ENCODE measurements around the gene ASIC4.

DNA sequence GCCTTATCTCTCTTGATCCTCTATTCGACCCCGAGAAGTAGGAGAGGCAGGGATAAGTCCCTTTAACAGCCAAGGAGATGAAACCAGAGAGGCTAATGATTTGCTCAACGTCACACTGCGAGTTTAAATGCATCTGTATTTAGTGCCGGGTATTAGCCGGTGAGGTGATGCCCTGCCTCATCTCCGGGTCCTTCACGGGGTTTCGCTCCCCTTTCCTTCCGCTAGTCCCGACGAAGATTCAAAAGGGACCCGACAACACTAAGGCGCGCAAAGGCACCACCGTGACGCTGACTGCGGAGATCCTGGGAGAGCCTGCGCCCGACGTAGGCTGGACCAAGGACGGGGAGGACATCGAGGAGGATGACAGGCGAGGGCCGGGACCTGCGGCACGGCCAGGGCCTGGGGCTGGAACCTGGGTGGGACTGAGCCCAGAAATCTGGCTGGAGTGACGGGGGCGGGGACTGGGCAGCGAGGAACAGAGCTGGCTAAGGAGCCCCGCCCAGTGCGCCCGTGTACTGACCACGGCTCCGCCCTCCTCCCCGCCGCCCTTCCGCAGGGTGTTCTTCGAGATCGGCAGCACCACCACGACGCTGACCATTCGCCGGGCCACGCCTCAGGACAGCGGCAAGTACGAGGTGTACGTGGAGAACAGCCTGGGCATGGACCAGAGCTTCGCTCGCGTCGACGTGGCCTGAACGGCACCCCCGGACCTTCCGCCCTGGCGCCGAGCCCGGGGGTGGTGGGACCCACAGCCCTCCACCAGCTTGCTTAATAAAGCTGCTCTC is 16.6 kb upstream of the ASIC4 start:
- TF ChIP-seq, protein P1, sequence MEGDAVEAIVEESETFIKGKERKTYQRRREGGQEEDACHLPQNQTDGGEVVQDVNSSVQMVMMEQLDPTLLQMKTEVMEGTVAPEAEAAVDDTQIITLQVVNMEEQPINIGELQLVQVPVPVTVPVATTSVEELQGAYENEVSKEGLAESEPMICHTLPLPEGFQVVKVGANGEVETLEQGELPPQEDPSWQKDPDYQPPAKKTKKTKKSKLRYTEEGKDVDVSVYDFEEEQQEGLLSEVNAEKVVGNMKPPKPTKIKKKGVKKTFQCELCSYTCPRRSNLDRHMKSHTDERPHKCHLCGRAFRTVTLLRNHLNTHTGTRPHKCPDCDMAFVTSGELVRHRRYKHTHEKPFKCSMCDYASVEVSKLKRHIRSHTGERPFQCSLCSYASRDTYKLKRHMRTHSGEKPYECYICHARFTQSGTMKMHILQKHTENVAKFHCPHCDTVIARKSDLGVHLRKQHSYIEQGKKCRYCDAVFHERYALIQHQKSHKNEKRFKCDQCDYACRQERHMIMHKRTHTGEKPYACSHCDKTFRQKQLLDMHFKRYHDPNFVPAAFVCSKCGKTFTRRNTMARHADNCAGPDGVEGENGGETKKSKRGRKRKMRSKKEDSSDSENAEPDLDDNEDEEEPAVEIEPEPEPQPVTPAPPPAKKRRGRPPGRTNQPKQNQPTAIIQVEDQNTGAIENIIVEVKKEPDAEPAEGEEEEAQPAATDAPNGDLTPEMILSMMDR (conservative IDR thresholded peaks at IDR 0.05; ENCODE audit: low read depth in 2 of 2): no peak
- TF ChIP-seq, protein P2, sequence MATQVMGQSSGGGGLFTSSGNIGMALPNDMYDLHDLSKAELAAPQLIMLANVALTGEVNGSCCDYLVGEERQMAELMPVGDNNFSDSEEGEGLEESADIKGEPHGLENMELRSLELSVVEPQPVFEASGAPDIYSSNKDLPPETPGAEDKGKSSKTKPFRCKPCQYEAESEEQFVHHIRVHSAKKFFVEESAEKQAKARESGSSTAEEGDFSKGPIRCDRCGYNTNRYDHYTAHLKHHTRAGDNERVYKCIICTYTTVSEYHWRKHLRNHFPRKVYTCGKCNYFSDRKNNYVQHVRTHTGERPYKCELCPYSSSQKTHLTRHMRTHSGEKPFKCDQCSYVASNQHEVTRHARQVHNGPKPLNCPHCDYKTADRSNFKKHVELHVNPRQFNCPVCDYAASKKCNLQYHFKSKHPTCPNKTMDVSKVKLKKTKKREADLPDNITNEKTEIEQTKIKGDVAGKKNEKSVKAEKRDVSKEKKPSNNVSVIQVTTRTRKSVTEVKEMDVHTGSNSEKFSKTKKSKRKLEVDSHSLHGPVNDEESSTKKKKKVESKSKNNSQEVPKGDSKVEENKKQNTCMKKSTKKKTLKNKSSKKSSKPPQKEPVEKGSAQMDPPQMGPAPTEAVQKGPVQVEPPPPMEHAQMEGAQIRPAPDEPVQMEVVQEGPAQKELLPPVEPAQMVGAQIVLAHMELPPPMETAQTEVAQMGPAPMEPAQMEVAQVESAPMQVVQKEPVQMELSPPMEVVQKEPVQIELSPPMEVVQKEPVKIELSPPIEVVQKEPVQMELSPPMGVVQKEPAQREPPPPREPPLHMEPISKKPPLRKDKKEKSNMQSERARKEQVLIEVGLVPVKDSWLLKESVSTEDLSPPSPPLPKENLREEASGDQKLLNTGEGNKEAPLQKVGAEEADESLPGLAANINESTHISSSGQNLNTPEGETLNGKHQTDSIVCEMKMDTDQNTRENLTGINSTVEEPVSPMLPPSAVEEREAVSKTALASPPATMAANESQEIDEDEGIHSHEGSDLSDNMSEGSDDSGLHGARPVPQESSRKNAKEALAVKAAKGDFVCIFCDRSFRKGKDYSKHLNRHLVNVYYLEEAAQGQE (IDR thresholded peaks at IDR 0.05; ENCODE audit: unreplicated experiment): no peak
- TF ChIP-seq EZH2phosphoT487 (IDR thresholded peaks at IDR 0.05; ENCODE audit: unreplicated experiment): peak; percentile 28
- no peak; the same call in 1 of the 2 replicates for TF ChIP-seq POLR2AphosphoS5 (IDR thresholded peaks at IDR 0.05; ENCODE audit: low read depth)
- TF ChIP-seq CREB1 (CRISPR knock-in tag; IDR thresholded peaks at IDR 0.05; ENCODE audit: low read depth): no peak
- no peak for TF ChIP-seq ZNF331 (CRISPR knock-in tag; IDR thresholded peaks at IDR 0.05; ENCODE audit: low read depth)
- TF ChIP-seq EZH2 (IDR thresholded peaks at IDR 0.05; ENCODE audit: low read depth, unreplicated experiment): peak; percentile 61
- no peak for TF ChIP-seq JUNB (IDR thresholded peaks at IDR 0.05; ENCODE audit: unreplicated experiment)
- TF ChIP-seq, protein P3, sequence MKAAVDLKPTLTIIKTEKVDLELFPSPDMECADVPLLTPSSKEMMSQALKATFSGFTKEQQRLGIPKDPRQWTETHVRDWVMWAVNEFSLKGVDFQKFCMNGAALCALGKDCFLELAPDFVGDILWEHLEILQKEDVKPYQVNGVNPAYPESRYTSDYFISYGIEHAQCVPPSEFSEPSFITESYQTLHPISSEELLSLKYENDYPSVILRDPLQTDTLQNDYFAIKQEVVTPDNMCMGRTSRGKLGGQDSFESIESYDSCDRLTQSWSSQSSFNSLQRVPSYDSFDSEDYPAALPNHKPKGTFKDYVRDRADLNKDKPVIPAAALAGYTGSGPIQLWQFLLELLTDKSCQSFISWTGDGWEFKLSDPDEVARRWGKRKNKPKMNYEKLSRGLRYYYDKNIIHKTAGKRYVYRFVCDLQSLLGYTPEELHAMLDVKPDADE (IDR thresholded peaks at IDR 0.05): no peak
- TF ChIP-seq, protein P4, sequence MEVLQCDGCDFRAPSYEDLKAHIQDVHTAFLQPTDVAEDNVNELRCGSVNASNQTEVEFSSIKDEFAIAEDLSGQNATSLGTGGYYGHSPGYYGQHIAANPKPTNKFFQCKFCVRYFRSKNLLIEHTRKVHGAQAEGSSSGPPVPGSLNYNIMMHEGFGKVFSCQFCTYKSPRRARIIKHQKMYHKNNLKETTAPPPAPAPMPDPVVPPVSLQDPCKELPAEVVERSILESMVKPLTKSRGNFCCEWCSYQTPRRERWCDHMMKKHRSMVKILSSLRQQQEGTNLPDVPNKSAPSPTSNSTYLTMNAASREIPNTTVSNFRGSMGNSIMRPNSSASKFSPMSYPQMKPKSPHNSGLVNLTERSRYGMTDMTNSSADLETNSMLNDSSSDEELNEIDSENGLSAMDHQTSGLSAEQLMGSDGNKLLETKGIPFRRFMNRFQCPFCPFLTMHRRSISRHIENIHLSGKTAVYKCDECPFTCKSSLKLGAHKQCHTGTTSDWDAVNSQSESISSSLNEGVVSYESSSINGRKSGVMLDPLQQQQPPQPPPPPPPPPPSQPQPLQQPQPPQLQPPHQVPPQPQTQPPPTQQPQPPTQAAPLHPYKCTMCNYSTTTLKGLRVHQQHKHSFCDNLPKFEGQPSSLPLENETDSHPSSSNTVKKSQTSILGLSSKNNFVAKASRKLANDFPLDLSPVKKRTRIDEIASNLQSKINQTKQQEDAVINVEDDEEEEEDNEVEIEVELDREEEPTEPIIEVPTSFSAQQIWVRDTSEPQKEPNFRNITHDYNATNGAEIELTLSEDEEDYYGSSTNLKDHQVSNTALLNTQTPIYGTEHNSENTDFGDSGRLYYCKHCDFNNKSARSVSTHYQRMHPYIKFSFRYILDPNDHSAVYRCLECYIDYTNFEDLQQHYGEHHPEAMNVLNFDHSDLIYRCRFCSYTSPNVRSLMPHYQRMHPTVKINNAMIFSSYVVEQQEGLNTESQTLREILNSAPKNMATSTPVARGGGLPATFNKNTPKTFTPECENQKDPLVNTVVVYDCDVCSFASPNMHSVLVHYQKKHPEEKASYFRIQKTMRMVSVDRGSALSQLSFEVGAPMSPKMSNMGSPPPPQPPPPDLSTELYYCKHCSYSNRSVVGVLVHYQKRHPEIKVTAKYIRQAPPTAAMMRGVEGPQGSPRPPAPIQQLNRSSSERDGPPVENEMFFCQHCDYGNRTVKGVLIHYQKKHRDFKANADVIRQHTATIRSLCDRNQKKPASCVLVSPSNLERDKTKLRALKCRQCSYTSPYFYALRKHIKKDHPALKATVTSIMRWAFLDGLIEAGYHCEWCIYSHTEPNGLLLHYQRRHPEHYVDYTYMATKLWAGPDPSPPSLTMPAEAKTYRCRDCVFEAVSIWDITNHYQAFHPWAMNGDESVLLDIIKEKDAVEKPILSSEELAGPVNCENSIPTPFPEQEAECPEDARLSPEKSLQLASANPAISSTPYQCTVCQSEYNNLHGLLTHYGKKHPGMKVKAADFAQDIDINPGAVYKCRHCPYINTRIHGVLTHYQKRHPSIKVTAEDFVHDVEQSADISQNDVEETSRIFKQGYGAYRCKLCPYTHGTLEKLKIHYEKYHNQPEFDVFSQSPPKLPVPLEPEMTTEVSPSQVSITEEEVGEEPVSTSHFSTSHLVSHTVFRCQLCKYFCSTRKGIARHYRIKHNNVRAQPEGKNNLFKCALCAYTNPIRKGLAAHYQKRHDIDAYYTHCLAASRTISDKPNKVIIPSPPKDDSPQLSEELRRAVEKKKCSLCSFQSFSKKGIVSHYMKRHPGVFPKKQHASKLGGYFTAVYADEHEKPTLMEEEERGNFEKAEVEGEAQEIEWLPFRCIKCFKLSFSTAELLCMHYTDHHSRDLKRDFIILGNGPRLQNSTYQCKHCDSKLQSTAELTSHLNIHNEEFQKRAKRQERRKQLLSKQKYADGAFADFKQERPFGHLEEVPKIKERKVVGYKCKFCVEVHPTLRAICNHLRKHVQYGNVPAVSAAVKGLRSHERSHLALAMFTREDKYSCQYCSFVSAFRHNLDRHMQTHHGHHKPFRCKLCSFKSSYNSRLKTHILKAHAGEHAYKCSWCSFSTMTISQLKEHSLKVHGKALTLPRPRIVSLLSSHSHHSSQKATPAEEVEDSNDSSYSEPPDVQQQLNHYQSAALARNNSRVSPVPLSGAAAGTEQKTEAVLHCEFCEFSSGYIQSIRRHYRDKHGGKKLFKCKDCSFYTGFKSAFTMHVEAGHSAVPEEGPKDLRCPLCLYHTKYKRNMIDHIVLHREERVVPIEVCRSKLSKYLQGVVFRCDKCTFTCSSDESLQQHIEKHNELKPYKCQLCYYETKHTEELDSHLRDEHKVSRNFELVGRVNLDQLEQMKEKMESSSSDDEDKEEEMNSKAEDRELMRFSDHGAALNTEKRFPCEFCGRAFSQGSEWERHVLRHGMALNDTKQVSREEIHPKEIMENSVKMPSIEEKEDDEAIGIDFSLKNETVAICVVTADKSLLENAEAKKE (CRISPR knock-in tag; IDR thresholded peaks at IDR 0.05): no peak
- TF ChIP-seq NANOG (IDR thresholded peaks at IDR 0.05; ENCODE audit: borderline replicate concordance): no peak
